Endothelial cell of umbilical vein (primary cell): ENCODE results near the gene DKKL1. TPM values are rescaled to one million over a fixed set of nuclear protein-coding genes. Genes with fewer than 3 reads are reported as not detected.

Source experiments
- BruUV-seq: library from RNA; stranded (reverse); fragments of 400-500 nt; replicated peaks from 2 replicates; lab custom pipeline; 2021; lab: Mats Ljungman, UMichigan
- CTCF ChIA-PET: fragments of 300-600, 350-600 bp; sonication (Branson Sonifier 250); formaldehyde crosslinking; loops from one replicate; lab custom pipeline; 2021; ENCODE audit warnings: antibody characterized with exemption, inconsistent platforms; lab: Charles Lee
- POLR2A ChIA-PET: fragments of 300-600, 350-600 bp; sonication (Branson Sonifier 250); formaldehyde crosslinking; loops from one replicate; lab custom pipeline; 2021; ENCODE audit warnings: antibody characterized with exemption, inconsistent platforms; lab: Charles Lee
- DNase-seq: peaks from one replicate; pipeline ENCODE4 v3.0.0-alpha.2; 2011; ENCODE audit warnings: low read depth, low spot score
- FAIRE-seq: peaks from 2 replicates; lab custom pipeline; 2011; peaks lifted over from hg19 to GRCh38; lab: Jason Lieb, UNC
- H2AFZ ChIP-seq: 2 replicates; pipeline ENCODE4 v1.6.0; 2012; ENCODE audit warnings: low read depth, low read length, control low read depth, inconsistent platforms
- H3K27ac ChIP-seq: 2 replicates; pipeline ENCODE4 v1.5.1; 2011; ENCODE audit warnings: low read depth, mild to moderate bottlenecking, control low read depth, low read length, moderate library complexity; ENCODE audit not compliant: insufficient read depth
- H3K27me3 ChIP-seq, 2 experiments: 2 replicates each; pipeline versions ENCODE4 v1.6.0 to v1.6.1; 2011; ENCODE audit warnings: low read length in 2 of 2, mixed read lengths in 1 of 2; ENCODE audit not compliant: control insufficient read depth in 2 of 2, insufficient read depth in 2 of 2
- H3K36me3 ChIP-seq, 2 experiments: 2 replicates in 1 of 2; 3 replicates in 1 of 2; pipeline ENCODE4 v1.5.1; 2011; ENCODE audit warnings: low read length in 2 of 2, mild to moderate bottlenecking in 1 of 2, moderate library complexity in 1 of 2; ENCODE audit not compliant: control insufficient read depth in 2 of 2, insufficient read depth in 2 of 2; ENCODE audit errors: extremely low read depth in 1 of 2
- H3K4me1 ChIP-seq: 3 replicates; pipeline ENCODE4 v1.5.1; 2011; ENCODE audit warnings: mild to moderate bottlenecking, low read length; ENCODE audit not compliant: control insufficient read depth, insufficient read depth; ENCODE audit errors: extremely low read depth
- H3K4me2 ChIP-seq: 2 replicates; pipeline ENCODE4 v1.6.1; 2011; ENCODE audit warnings: low read length, control low read depth, mixed read lengths; ENCODE audit not compliant: insufficient read depth
- H3K4me3 ChIP-seq, 3 experiments: fragments of 200-600 bp in 1 of 3; sonication (generic), shearing (Covaris generic) in 1 of 3; replicated peaks in 1 of 3; 2 replicates each; pipeline ENCODE4 v1.5.1; 2011 to 2016; ENCODE audit warnings: control low read depth in 3 of 3, low read length in 3 of 3, mild to moderate bottlenecking in 2 of 3, inconsistent platforms in 1 of 3, low read depth in 1 of 3, moderate library complexity in 1 of 3; ENCODE audit not compliant: insufficient read depth in 1 of 3
- H3K79me2 ChIP-seq: 2 replicates; pipeline ENCODE4 v1.6.0; 2012; ENCODE audit warnings: low read length, inconsistent platforms; ENCODE audit not compliant: control insufficient read depth, insufficient read depth
- H3K9ac ChIP-seq: replicated peaks from 2 replicates; pipeline ENCODE3; 2011; ENCODE audit warnings: low read length, control low read depth; ENCODE audit not compliant: insufficient read depth; ENCODE audit errors: extremely low read depth
- H3K9me1 ChIP-seq: replicated peaks from 3 replicates; pipeline ENCODE4 v1.6.0; 2011; ENCODE audit warnings: mild to moderate bottlenecking, low read length; ENCODE audit not compliant: control insufficient read depth, insufficient read depth; ENCODE audit errors: extremely low read depth
- H3K9me3 ChIP-seq: replicated peaks from 2 replicates; pipeline ENCODE4 v1.5.1; 2012; ENCODE audit warnings: low read length, inconsistent platforms; ENCODE audit not compliant: control insufficient read depth, insufficient read depth
- H4K20me1 ChIP-seq: replicated peaks from 2 replicates; pipeline ENCODE3; 2011; ENCODE audit warnings: mild to moderate bottlenecking, low read length; ENCODE audit not compliant: control insufficient read depth, insufficient read depth; ENCODE audit errors: extremely low read depth
- EZH2 ChIP-seq: IDR thresholded peaks from 2 replicates; pipeline ENCODE4 v1.6.1; 2012; ENCODE audit warnings: borderline replicate concordance, low read depth, mild to moderate bottlenecking, moderate library complexity, low read length, inconsistent platforms; ENCODE audit not compliant: severe bottlenecking
- FOS ChIP-seq: IDR thresholded peaks from 2 replicates; pipeline ENCODE4 v1.6.1; 2011; ENCODE audit warnings: mild to moderate bottlenecking, low read length, moderate library complexity, borderline replicate concordance; ENCODE audit not compliant: insufficient read depth
- GATA2 ChIP-seq: IDR thresholded peaks from 2 replicates; pipeline ENCODE4 v1.7.0; 2011; ENCODE audit warnings: low read depth, mild to moderate bottlenecking, moderate library complexity, mixed read lengths, low read length; ENCODE audit not compliant: insufficient read length, insufficient read depth
- JUN ChIP-seq: IDR thresholded peaks from 2 replicates; pipeline ENCODE4 v1.6.1; 2011; ENCODE audit warnings: borderline replicate concordance, low read depth; ENCODE audit not compliant: insufficient read length, insufficient read depth
- MYC ChIP-seq: IDR thresholded peaks from one replicate; pipeline ENCODE4 v1.6.1; 2011; ENCODE audit warnings: mild to moderate bottlenecking, low read depth, low read length
- POLR2A ChIP-seq: IDR thresholded peaks from 2 replicates; pipeline ENCODE4 v1.6.1; 2012; ENCODE audit warnings: low read depth, mild to moderate bottlenecking, control low read depth, low read length
- POLR2AphosphoS5 ChIP-seq: IDR thresholded peaks from 2 replicates; pipeline ENCODE4 v1.6.1; 2012; ENCODE audit warnings: low read depth, mild to moderate bottlenecking, control low read depth, low read length, moderate library complexity; ENCODE audit not compliant: insufficient read depth
- dilution Hi-C: fragments of 300-500 bp; cut with MboI; formaldehyde crosslinking; loops from one replicate; pipeline ENCODE4 v1.15.0; 2019; ENCODE audit warnings: low sequenced_read_pairs; ENCODE audit not compliant: extremely low pct_ligation_motif_present
- intact Hi-C: fragments of 100-400 bp; cut with micrococcal nuclease; formaldehyde crosslinking; loops from one replicate; pipeline ENCODE4 v1.10.0; 2022
- polyA plus RNA-seq, 4 experiments: library from polyadenylated mRNA; depleted of rRNA in 3 of 4; stranded (reverse) in 3 of 4; unstranded in 1 of 4; fragments of >200 nt; gene quantifications; 2 replicates each; pipeline versions ENCODE4 v1.2.1 to v1.2.3, GENCODE V29; 2011 to 2012; ENCODE audit warnings: missing spikeins in 1 of 4
- total RNA-seq: library from RNA; stranded (reverse); gene quantifications from 2 replicates; pipeline ENCODE4 v1.2.3, GENCODE V29; 2021
- TF ChIP-seq, protein P1 (sequence below), 2 donors: IDR thresholded peaks; 1 replicate in 1 of 2; 2 replicates in 1 of 2; pipeline ENCODE4 v1.5.1; 2011; ENCODE audit warnings: low read length in 2 of 2, mild to moderate bottlenecking in 2 of 2, moderate library complexity in 2 of 2, control low read depth in 1 of 2, inconsistent platforms in 1 of 2, low read depth in 1 of 2; ENCODE audit not compliant: insufficient read depth in 1 of 2; ENCODE audit errors: extremely low read depth in 1 of 2
- TF ChIP-seq, protein P2 (sequence below): IDR thresholded peaks from 2 replicates; pipeline ENCODE4 v1.6.1; 2011; ENCODE audit not compliant: insufficient read depth, insufficient read length

Gene DKKL1
- total and polyA plus RNA-seq, 2 donors (not counting 3 experiments of a cell fraction or from before 2014, with no cell fraction given), result 0.21 TPM; not detected in 1

DNA sequence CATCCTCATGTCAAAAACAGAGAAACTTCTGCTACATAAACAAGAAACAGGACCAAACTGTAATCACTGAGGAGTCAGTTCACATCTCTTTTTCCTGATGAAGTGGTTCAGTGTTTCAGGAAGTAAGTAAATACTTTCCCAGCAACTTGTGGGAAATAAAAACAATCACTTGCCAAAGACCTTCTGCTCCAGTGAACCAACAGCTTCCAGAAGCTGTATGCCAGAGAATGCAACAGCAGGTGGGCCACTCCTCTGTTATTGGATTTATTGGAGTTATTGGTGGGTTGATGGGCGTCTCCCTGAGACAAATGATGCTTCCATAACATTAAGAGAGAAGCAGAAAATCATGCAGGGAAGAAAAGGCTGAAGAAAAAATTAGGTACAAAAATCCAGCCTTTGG lies 48.6 kb upstream of the DKKL1 start:
- H3K4me2 ChIP-seq, result no peak overlapping the region
- no peak overlapping the region for H3K9ac ChIP-seq
- intact Hi-C loops (no loop called here), dilution Hi-C loops (no loop called here)
- no peaks in the 10 kb centered on the region for H3K79me2 ChIP-seq
- no peaks in the 10 kb centered on the region for H4K20me1 ChIP-seq
- H3K9me1 ChIP-seq, result no peaks in the 10 kb centered on the region
- TF ChIP-seq POLR2A (no peak), FOS (no peak), POLR2AphosphoS5 (no peak), MYC (no peak), EZH2 (no peak), GATA2 (no peak), JUN (no peak)
- TF ChIP-seq, protein P1, sequence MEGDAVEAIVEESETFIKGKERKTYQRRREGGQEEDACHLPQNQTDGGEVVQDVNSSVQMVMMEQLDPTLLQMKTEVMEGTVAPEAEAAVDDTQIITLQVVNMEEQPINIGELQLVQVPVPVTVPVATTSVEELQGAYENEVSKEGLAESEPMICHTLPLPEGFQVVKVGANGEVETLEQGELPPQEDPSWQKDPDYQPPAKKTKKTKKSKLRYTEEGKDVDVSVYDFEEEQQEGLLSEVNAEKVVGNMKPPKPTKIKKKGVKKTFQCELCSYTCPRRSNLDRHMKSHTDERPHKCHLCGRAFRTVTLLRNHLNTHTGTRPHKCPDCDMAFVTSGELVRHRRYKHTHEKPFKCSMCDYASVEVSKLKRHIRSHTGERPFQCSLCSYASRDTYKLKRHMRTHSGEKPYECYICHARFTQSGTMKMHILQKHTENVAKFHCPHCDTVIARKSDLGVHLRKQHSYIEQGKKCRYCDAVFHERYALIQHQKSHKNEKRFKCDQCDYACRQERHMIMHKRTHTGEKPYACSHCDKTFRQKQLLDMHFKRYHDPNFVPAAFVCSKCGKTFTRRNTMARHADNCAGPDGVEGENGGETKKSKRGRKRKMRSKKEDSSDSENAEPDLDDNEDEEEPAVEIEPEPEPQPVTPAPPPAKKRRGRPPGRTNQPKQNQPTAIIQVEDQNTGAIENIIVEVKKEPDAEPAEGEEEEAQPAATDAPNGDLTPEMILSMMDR (IDR thresholded peaks at IDR 0.05; ENCODE audit: extremely low read depth in 1 of 2, insufficient read depth in 1 of 2, low read depth in 1 of 2, low read length in 2 of 2), result no peak
- TF ChIP-seq, protein P2, sequence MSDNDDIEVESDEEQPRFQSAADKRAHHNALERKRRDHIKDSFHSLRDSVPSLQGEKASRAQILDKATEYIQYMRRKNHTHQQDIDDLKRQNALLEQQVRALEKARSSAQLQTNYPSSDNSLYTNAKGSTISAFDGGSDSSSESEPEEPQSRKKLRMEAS, result no peak
- BruUV-seq, result no TSS peak
- H2AFZ ChIP-seq, result no peak overlapping the region
- H3K9me3 ChIP-seq, result no peaks in the 10 kb centered on the region
- no peak overlapping the region for H3K27ac ChIP-seq
- H3K4me3 ChIP-seq, result no peak overlapping the region
- ChIA-PET CTCF (no interaction called here), POLR2A (no interaction called here)
- peaks cover 0 to 1% of the 10 kb centered on the region in 2 experiments for H3K36me3 ChIP-seq
- peak; percentile 39 for DNase-seq
- H3K27me3 ChIP-seq, result no peaks in the 10 kb centered on the region
- no peak for FAIRE-seq
- H3K4me1 ChIP-seq, result no peaks in the 10 kb centered on the region
